Peyer's patch (tissue), 4 donors: ENCODE results near the gene USH1C. TPM values are rescaled to one million over a fixed set of nuclear protein-coding genes. Genes with fewer than 3 reads are reported as not detected.
A peak's percentile ranks its signal among the peaks of the same experiment; 100 is the strongest.

Experiments used
- DNase-seq, 3 donors: peaks; one replicate each; pipeline ENCODE4 v3.0.0-alpha.2; 2017 to 2019
- H3K27ac ChIP-seq, 4 donors: fragments of 200-600 bp; sonication (generic); one replicate each; pipeline ENCODE4 v1.5.1; 2016 to 2019
- H3K27me3 ChIP-seq, 2 donors: fragments of 200-600 bp; sonication (generic); one replicate each; pipeline ENCODE4 v1.5.1; 2019
- H3K36me3 ChIP-seq, 3 donors: fragments of 200-600 bp; sonication (generic); one replicate each; pipeline ENCODE4 v1.5.1; 2016 to 2019
- H3K4me1 ChIP-seq, 4 donors: fragments of 200-600 bp; sonication (generic); one replicate each; pipeline ENCODE4 v1.5.1; 2016 to 2019
- H3K4me3 ChIP-seq, 4 donors: fragments of 200-600 bp; sonication (generic); 1 replicate in 3 of 4; 2 replicates in 1 of 4; pipeline ENCODE4 v1.5.1; 2016 to 2019; ENCODE audit warnings: mild to moderate bottlenecking in 1 of 4
- H3K9me3 ChIP-seq, 4 donors: fragments of 200-600 bp; sonication (generic); one replicate each; pipeline ENCODE4 v1.5.1; 2016 to 2019; ENCODE audit warnings: mild to moderate bottlenecking in 1 of 4
- CTCF ChIP-seq, 6 experiments: fragments of 450-650 bp in 4 of 6; fragments of 200-600 bp in 2 of 6; sonication (generic) in 1 of 6; IDR thresholded peaks; one replicate each; pipeline ENCODE4 v1.5.1; 2017 to 2019; ENCODE audit warnings: antibody characterized with exemption in 6 of 6, mild to moderate bottlenecking in 3 of 6, moderate library complexity in 1 of 6
- POLR2A ChIP-seq, 2 donors: fragments of 450-650 bp; IDR thresholded peaks; one replicate each; pipeline ENCODE4 v1.5.1; 2017; ENCODE audit warnings: antibody characterized with exemption in 2 of 2, mild to moderate bottlenecking in 2 of 2, moderate library complexity in 2 of 2
- total RNA-seq, 4 donors: library from RNA; depleted of rRNA; stranded (reverse); fragments of >200 nt; gene quantifications; one replicate each; pipeline ENCODE4 v1.1.0, GENCODE V29; 2016

Gene USH1C
- total RNA-seq, 4 donors from 2014 or later, result 90.8 to 302 (median 245) TPM

- TF ChIP-seq CTCF (IDR thresholded peaks at IDR 0.05) (no peak), POLR2A (IDR thresholded peaks at IDR 0.05) (no peak)
- DNase-seq, result peak in 1 of 3 donors; percentile 24
- no peak overlapping the region for H3K27ac ChIP-seq
- H3K27me3 ChIP-seq, result no peaks in the 10 kb centered on the region
- H3K9me3 ChIP-seq, result no peaks in the 10 kb centered on the region
- peaks cover 0 to 15% (median 0%) of the 10 kb centered on the region in 4 donors for H3K4me1 ChIP-seq
- H3K36me3 ChIP-seq, result no peaks in the 10 kb centered on the region
- no peak overlapping the region for H3K4me3 ChIP-seq
These were observed 5.5 kb downstream of the USH1C start for GRCh38 chr11:17538731-17539130.

- no peak overlapping the region for H3K27ac ChIP-seq
- no peak overlapping the region for H3K4me3 ChIP-seq
- no peaks in the 10 kb centered on the region for H3K36me3 ChIP-seq
- H3K9me3 ChIP-seq, result no peaks in the 10 kb centered on the region
- no peak for DNase-seq
- H3K4me1 ChIP-seq, result peaks cover 0 to 15% (median 0%) of the 10 kb centered on the region in 4 donors
- no peak for TF ChIP-seq CTCF (IDR thresholded peaks at IDR 0.05)
- H3K27me3 ChIP-seq, result no peaks in the 10 kb centered on the region
These were observed 6.2 kb downstream of the USH1C start for GRCh38 chr11:17538054-17538453.

GRCh38 chr11:17537261-17537660 lies 7.0 kb downstream of the USH1C start:
- DNase-seq, result peak in 1 of 3 donors; percentile 2
- Histone ChIP-seq H3K27ac (no peak overlapping the region), H3K9me3 (no peaks in the 10 kb centered on the region), H3K4me3 (no peak overlapping the region), H3K27me3 (no peaks in the 10 kb centered on the region), H3K4me1 (peaks cover 0 to 18% (median 0%) of the 10 kb centered on the region in 4 donors), H3K36me3 (no peaks in the 10 kb centered on the region)
- TF ChIP-seq CTCF (IDR thresholded peaks at IDR 0.05), result no peak
- no peak for TF ChIP-seq POLR2A (IDR thresholded peaks at IDR 0.05)

- DNase-seq, result no peak
- no peak overlapping the region for H3K4me3 ChIP-seq
- H3K4me1 ChIP-seq, result peaks cover 0 to 21% (median 3%) of the 10 kb centered on the region in 4 donors
- H3K9me3 ChIP-seq, result no peaks in the 10 kb centered on the region
- H3K36me3 ChIP-seq, result peaks cover 0 to 7% (median 0%) of the 10 kb centered on the region in 3 donors
- H3K27ac ChIP-seq, result no peak overlapping the region
- TF ChIP-seq CTCF (IDR thresholded peaks at IDR 0.05), result no peak
- no peak for TF ChIP-seq POLR2A (IDR thresholded peaks at IDR 0.05)
- H3K27me3 ChIP-seq, result no peaks in the 10 kb centered on the region
These were observed 8.7 kb downstream of the USH1C start for GRCh38 chr11:17535488-17535887.

GRCh38 chr11:17533778-17534415 lies 10.3 kb downstream of the USH1C start:
- Histone ChIP-seq H3K36me3 (peaks cover 0 to 21% (median 0%) of the 10 kb centered on the region in 3 donors), H3K27me3 (no peaks in the 10 kb centered on the region), H3K4me3 (no peak overlapping the region), H3K9me3 (no peaks in the 10 kb centered on the region), H3K4me1 (peaks cover 0 to 18% (median 3%) of the 10 kb centered on the region in 4 donors), H3K27ac (no peak overlapping the region)
- TF ChIP-seq CTCF (IDR thresholded peaks at IDR 0.05) (no peak), POLR2A (IDR thresholded peaks at IDR 0.05) (no peak)
- DNase-seq, result no peak
